NCI-H748 treated with DMSO at 0.1 percent for 48 hours (cell line): ENCODE results near the gene SLC16A6.
"Not testable (repeated sequence)": the region's sequence is repeated elsewhere in the genome, so short reads cannot be mapped to it uniquely, and the experiment has no call there.

Experiments used
- DNase-seq: peaks from one replicate; lab custom pipeline; 2025; lab: John Stamatoyannopoulos, UW

Gene SLC16A6

GRCh38 chr17:68220186-68220585, 70.7 kb downstream of the SLC16A6 start:
- DNase-seq, result not testable (repeated sequence)

DNA sequence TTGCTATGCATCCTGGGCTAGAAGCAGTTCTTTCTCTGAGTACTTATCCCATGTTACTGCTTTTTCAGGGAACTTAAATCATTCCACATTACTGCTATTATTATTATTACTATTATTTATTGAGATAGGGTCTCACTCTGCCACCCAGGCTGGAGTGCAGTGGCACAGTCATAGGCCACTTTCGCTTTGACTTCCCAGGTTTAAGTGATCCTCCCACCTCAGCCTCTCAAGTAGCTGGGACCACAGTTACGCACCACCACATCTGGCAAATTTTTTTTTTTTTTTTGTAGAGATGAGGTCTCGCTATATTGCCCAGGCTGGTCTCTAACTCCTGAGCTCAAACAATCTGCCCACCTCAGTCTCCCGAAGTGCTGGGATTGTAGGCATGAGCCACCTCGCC, 71.5 kb downstream of the SLC16A6 start:
- not testable (repeated sequence) for DNase-seq
